CD4-positive, CD25-positive, alpha-beta regulatory T cell (primary cell): ENCODE measurements around the gene PDZD2. TPM values are rescaled to one million over a fixed set of nuclear protein-coding genes. Genes with fewer than 3 reads are reported as not detected.
A peak's percentile ranks its signal among the peaks of the same experiment; 100 is the strongest.

Experiments used
- ATAC-seq, 2 donors: fragments of 150-1000 bp; cut with Tn5 transposase; one replicate each; pipeline ENCODE4 v1.10.0; 2021; ENCODE audit warnings: low read depth in 2 of 2, moderate number of reproducible peaks in 2 of 2, moderate library complexity in 1 of 2
- DNase-seq, 3 donors: peaks; one replicate each; pipeline versions ENCODE4 v3.0.0 to v3.0.0-alpha.2; 2012 to 2022; ENCODE audit warnings: mixed read lengths in 1 of 3
- H3K27ac ChIP-seq: one replicate; pipeline ENCODE4 v1.7.0; 2013; ENCODE audit warnings: mild to moderate bottlenecking, low read length; ENCODE audit not compliant: insufficient read depth, poor library complexity, severe bottlenecking
- H3K27me3 ChIP-seq: one replicate; pipeline ENCODE4 v1.7.0; 2013; ENCODE audit warnings: low read length; ENCODE audit not compliant: control insufficient read depth, insufficient read depth
- H3K36me3 ChIP-seq: one replicate; pipeline ENCODE4 v1.7.0; 2013; ENCODE audit warnings: mild to moderate bottlenecking, low read length, moderate library complexity; ENCODE audit not compliant: control insufficient read depth, insufficient read depth
- H3K4me1 ChIP-seq: 2 replicates; pipeline ENCODE4 v1.7.0; 2013; ENCODE audit warnings: mild to moderate bottlenecking, low read length; ENCODE audit not compliant: insufficient read depth, control insufficient read depth, poor library complexity, severe bottlenecking
- H3K4me3 ChIP-seq: one replicate; pipeline ENCODE4 v1.7.0; 2013; ENCODE audit warnings: low read depth, mild to moderate bottlenecking, low read length, moderate library complexity
- H3K9me3 ChIP-seq, 2 experiments: 1 replicate in 1 of 2; 2 replicates in 1 of 2; pipeline ENCODE4 v1.7.0; 2013; ENCODE audit warnings: low read length in 2 of 2, mild to moderate bottlenecking in 1 of 2, moderate library complexity in 1 of 2; ENCODE audit not compliant: control insufficient read depth in 2 of 2
- H3K27ac Mint-ChIP-seq, 3 donors: one replicate each; pipeline ENCODE4 v1.8.0; 2020 to 2022; ENCODE audit warnings: mild to moderate bottlenecking in 3 of 3, mixed read lengths in 3 of 3, moderate library complexity in 2 of 3
- H3K27me3 Mint-ChIP-seq: one replicate; pipeline ENCODE4 v1.8.0; 2022; ENCODE audit warnings: mild to moderate bottlenecking, mixed read lengths
- H3K36me3 Mint-ChIP-seq: one replicate; pipeline ENCODE4 v1.8.0; 2020; ENCODE audit warnings: mixed read lengths
- H3K4me1 Mint-ChIP-seq, 4 donors: one replicate each; pipeline ENCODE4 v1.8.0; 2020 to 2022; ENCODE audit warnings: mixed read lengths in 4 of 4, mild to moderate bottlenecking in 1 of 4
- H3K4me3 Mint-ChIP-seq, 4 donors: one replicate each; pipeline ENCODE4 v1.8.0; 2020 to 2022; ENCODE audit warnings: mild to moderate bottlenecking in 4 of 4, mixed read lengths in 4 of 4, moderate library complexity in 3 of 4
- H3K9me3 Mint-ChIP-seq, 7 donors: one replicate each; pipeline ENCODE4 v1.8.0; 2020 to 2022; ENCODE audit warnings: mixed read lengths in 7 of 7, mild to moderate bottlenecking in 3 of 7, moderate library complexity in 2 of 7
- polyA plus RNA-seq, 4 donors: library from polyadenylated mRNA; unstranded; fragments of 300-500 nt; fragmentation: Illumina TruSeq; gene quantifications; one replicate each; pipeline ENCODE4 v1.2.3, GENCODE V29; 2021
- total RNA-seq: library from RNA; stranded (reverse); gene quantifications from one replicate; pipeline ENCODE4 v1.2.3, GENCODE V29; 2022

The PDZD2 gene
- total and polyA plus RNA-seq, 5 donors from 2014 or later, result 0.06 to 1.3 (median 0.25) TPM

DNA sequence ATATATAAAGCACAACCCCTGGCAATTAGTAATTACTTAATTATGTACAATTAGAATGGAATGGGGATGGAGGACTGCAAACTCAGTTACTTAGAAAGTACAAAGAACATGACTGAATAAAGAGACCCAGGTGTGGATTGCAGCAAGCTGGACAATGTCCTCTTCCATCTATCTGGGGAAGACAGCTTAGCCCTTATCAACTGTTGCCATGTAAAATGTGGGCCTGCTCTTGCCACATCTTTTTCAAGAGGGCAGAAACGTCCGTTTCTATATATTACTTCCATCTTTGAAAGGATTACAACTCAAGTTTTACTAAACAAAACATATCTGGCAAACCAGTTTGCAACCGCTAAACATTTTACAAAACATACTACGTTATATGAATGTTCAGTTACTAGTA, 509.0 kb downstream of the PDZD2 start:
- DNase-seq, result no peak
- Histone ChIP-seq H3K4me1 (peaks cover 31% of the 10 kb centered on the region), H3K9me3 (no peaks in the 10 kb centered on the region), H3K4me3 (no peak overlapping the region), H3K36me3 (no peaks in the 10 kb centered on the region), H3K27ac (no peak overlapping the region), H3K27me3 (no peaks in the 10 kb centered on the region)
- H3K4me3 Mint-ChIP-seq, result no peak overlapping the region
- H3K27me3 Mint-ChIP-seq, result no peaks in the 10 kb centered on the region
- peaks cover 44 to 75% (median 54%) of the 10 kb centered on the region in 4 donors for H3K4me1 Mint-ChIP-seq
- peak overlapping the region in 2 of 3 donors; percentile 3 to 36 for H3K27ac Mint-ChIP-seq
- H3K9me3 Mint-ChIP-seq, result no peaks in the 10 kb centered on the region
- H3K36me3 Mint-ChIP-seq, result peaks cover 22% of the 10 kb centered on the region
- ATAC-seq, result no peak

DNA sequence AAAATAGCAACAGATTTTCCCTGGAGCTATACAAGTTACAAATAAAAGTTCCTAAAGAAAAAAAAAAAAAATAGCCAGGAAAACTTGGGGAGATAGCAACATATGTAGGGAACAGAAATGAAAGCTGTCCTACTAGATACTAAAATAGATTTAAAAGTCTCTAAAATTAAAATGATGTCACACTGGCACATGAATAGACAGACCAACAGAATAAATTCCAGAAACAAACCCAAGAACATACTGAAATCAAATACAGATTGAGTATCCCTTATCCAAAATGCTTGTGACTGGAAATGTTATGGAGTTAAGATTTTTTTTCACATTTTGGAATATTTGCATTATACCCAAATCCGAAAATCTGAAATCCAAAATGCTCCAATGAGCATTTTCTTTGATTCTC, 511.4 kb downstream of the PDZD2 start:
- Mint-ChIP-seq H3K36me3 (peaks cover 14% of the 10 kb centered on the region), H3K4me1 (peaks cover 53 to 76% (median 64%) of the 10 kb centered on the region in 4 donors), H3K27ac (no peak overlapping the region), H3K4me3 (no peak overlapping the region), H3K27me3 (no peaks in the 10 kb centered on the region), H3K9me3 (no peaks in the 10 kb centered on the region)
- no peak overlapping the region for H3K4me3 ChIP-seq
- no peak for DNase-seq
- no peak for ATAC-seq
- no peaks in the 10 kb centered on the region for H3K9me3 ChIP-seq
- H3K36me3 ChIP-seq, result no peaks in the 10 kb centered on the region
- H3K27ac ChIP-seq, result no peak overlapping the region
- H3K27me3 ChIP-seq, result no peaks in the 10 kb centered on the region
- peaks cover 33% of the 10 kb centered on the region for H3K4me1 ChIP-seq

DNA sequence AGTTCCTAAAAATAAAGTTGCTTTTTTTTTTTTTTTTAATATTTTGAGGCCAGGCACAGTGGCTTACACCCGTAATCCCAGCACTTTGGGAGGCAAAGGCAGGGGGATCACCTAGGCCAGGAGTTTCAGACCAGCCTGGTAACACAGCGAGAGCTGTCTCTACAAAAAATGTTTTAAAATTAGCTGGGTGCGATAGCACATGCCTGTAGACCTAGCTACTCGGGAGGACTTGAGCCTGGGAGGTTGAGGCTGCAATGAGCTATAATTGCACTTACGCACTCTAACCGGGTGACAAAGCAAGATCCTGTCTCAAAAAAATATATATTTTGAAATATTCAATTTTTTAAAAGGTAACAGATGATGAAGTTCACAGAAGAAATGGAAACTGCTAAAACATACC, 512.3 kb downstream of the PDZD2 start:
- H3K36me3 Mint-ChIP-seq, result peaks cover 14% of the 10 kb centered on the region
- no peak overlapping the region for H3K27ac Mint-ChIP-seq
- H3K4me1 Mint-ChIP-seq, result peaks cover 52 to 71% (median 58%) of the 10 kb centered on the region in 4 donors
- DNase-seq (no peak), ATAC-seq (no peak)
- H3K9me3 ChIP-seq, result no peaks in the 10 kb centered on the region
- no peaks in the 10 kb centered on the region for H3K9me3 Mint-ChIP-seq
- no peaks in the 10 kb centered on the region for H3K27me3 ChIP-seq
- no peak overlapping the region for H3K4me3 Mint-ChIP-seq
- H3K27ac ChIP-seq, result no peak overlapping the region
- H3K4me3 ChIP-seq, result no peak overlapping the region
- H3K4me1 ChIP-seq, result peaks cover 33% of the 10 kb centered on the region
- H3K36me3 ChIP-seq, result peaks cover 4% of the 10 kb centered on the region
- H3K27me3 Mint-ChIP-seq, result no peaks in the 10 kb centered on the region

DNA sequence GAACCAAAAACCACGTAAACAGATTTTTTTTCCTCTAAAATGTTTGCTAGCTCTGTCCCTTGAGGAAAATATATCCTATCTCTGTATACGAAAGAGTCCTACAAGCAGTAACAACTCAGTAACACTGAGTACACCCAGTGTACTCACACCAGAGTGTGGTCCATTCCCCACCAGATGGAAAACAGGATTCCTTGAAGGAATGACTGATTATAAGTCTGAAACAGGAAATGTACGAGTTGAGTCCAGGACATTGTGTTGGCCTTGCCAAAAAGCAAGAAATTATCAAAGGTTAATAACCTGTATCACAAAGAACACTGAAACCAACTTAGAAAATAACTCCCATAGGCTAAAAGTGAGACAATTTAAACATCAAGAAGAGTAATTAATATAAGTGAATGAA, 514.8 kb downstream of the PDZD2 start:
- Mint-ChIP-seq H3K36me3 (peaks cover 8% of the 10 kb centered on the region), H3K9me3 (no peaks in the 10 kb centered on the region), H3K4me1 (peaks cover 31 to 52% (median 41%) of the 10 kb centered on the region in 4 donors), H3K27ac (peak overlapping the region in 1 of 3 donors; percentile 19), H3K27me3 (no peaks in the 10 kb centered on the region), H3K4me3 (peak overlapping the region in 1 of 4 donors; percentile 25)
- ATAC-seq (no peak), DNase-seq (no peak)
- Histone ChIP-seq H3K27ac (no peak overlapping the region), H3K9me3 (no peaks in the 10 kb centered on the region), H3K4me3 (peak overlapping the region; percentile 34), H3K27me3 (no peaks in the 10 kb centered on the region), H3K36me3 (peaks cover 8% of the 10 kb centered on the region), H3K4me1 (peaks cover 30% of the 10 kb centered on the region)

DNA sequence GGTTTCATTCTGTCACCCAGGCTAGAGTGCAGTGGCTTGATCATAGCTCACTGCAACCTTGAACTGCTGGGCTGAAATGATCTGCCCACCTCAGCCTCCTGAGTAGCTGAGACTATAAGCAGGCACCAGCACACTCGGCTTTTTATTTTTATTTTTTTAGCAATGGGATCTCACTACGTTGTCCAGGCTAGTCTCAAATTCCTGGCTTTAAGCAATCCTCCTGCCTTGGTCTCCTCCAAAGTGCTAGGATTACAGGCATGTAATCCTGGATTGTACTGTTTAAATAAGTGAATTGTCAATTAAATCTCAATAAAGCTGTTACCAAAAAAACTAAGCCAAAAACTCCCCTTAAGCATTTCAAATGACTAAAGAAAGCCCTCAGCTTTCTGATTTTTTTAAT, 516.3 kb downstream of the PDZD2 start:
- H3K27me3 ChIP-seq, result no peaks in the 10 kb centered on the region
- no peaks in the 10 kb centered on the region for H3K9me3 Mint-ChIP-seq
- no peak for ATAC-seq
- no peak overlapping the region for H3K27ac Mint-ChIP-seq
- no peak overlapping the region for H3K4me3 Mint-ChIP-seq
- H3K36me3 Mint-ChIP-seq, result peaks cover 4% of the 10 kb centered on the region
- no peak overlapping the region for H3K27ac ChIP-seq
- no peak overlapping the region for H3K4me3 ChIP-seq
- H3K4me1 Mint-ChIP-seq, result peaks cover 22 to 40% (median 38%) of the 10 kb centered on the region in 4 donors
- DNase-seq, result no peak
- H3K4me1 ChIP-seq, result peaks cover 35% of the 10 kb centered on the region
- no peaks in the 10 kb centered on the region for H3K9me3 ChIP-seq
- H3K36me3 ChIP-seq, result peaks cover 8% of the 10 kb centered on the region
- H3K27me3 Mint-ChIP-seq, result no peaks in the 10 kb centered on the region

DNA sequence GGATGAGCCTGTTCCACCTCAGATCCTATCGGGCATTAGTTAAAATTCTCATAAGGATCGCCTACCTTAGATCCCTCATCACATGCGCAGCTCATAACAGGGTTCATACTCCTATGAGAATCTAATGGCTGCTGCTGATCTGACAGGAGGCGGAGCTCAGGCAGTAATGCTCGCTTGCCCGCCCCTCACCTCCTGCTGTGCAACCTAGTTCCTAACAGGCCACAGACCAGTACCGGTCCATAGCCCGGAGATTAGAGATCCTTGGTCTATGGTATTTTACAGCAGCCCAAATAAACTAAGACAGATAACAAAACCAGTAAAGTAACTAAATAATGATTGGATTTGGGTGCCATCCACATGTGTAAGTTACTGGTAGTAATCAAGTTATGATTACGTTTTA, 517.7 kb downstream of the PDZD2 start:
- Histone ChIP-seq H3K4me3 (peak overlapping the region; percentile 9), H3K4me1 (peaks cover 32% of the 10 kb centered on the region), H3K9me3 (no peaks in the 10 kb centered on the region), H3K27ac (no peak overlapping the region), H3K36me3 (peaks cover 8% of the 10 kb centered on the region), H3K27me3 (no peaks in the 10 kb centered on the region)
- ATAC-seq (no peak), DNase-seq (no peak)
- H3K4me1 Mint-ChIP-seq, result peaks cover 21 to 46% (median 42%) of the 10 kb centered on the region in 4 donors
- H3K27ac Mint-ChIP-seq, result peak overlapping the region in 1 of 3 donors; percentile 60
- H3K36me3 Mint-ChIP-seq, result peaks cover 9% of the 10 kb centered on the region
- no peaks in the 10 kb centered on the region for H3K27me3 Mint-ChIP-seq
- no peak overlapping the region for H3K4me3 Mint-ChIP-seq
- H3K9me3 Mint-ChIP-seq, result no peaks in the 10 kb centered on the region

DNA sequence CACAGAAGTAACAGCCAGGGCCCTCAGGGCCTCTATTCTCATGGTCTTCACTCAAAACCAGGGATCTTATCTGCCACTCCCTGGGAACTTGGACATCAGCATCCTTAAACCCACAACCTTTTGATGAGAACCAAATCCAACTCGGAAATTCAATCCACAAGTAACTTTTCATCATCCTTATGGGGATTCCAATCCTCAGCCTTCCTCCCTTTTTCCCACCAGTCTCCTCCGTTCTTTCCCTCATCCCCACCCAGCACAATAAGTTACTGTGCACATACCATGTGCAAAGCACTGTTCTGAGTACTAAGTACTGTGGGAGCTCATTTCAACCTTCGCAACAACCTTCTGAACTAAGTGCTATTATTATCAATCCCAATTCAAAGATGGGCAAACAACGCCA, 518.1 kb downstream of the PDZD2 start:
- Histone ChIP-seq H3K27me3 (no peaks in the 10 kb centered on the region), H3K27ac (no peak overlapping the region), H3K4me1 (peaks cover 32% of the 10 kb centered on the region), H3K4me3 (peak overlapping the region; percentile 9), H3K9me3 (no peaks in the 10 kb centered on the region), H3K36me3 (peaks cover 8% of the 10 kb centered on the region)
- ATAC-seq, result no peak
- Mint-ChIP-seq H3K9me3 (no peaks in the 10 kb centered on the region), H3K36me3 (peaks cover 6% of the 10 kb centered on the region), H3K4me1 (peaks cover 17 to 43% (median 39%) of the 10 kb centered on the region in 4 donors), H3K27me3 (no peaks in the 10 kb centered on the region), H3K27ac (no peak overlapping the region), H3K4me3 (no peak overlapping the region)
- no peak for DNase-seq

DNA sequence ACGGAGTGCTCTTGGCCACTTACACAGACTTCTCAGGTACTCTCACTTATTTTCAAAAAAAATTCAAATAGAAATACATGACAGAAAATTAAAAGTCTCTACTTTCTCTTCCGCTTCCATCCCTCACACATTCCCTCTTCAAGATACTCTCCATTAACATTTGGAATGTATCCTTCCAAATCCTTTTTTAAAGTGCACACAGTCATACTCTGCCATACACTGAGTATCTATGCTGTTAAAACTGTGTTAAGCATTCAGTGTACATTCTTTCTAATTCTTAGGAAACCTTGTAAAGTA, 519.7 kb downstream of the PDZD2 start:
- no peak overlapping the region for H3K4me3 ChIP-seq
- H3K4me1 ChIP-seq, result peaks cover 38% of the 10 kb centered on the region
- ATAC-seq (no peak), DNase-seq (no peak)
- no peaks in the 10 kb centered on the region for H3K27me3 Mint-ChIP-seq
- peaks cover 8% of the 10 kb centered on the region for H3K36me3 ChIP-seq
- no peak overlapping the region for H3K4me3 Mint-ChIP-seq
- peaks cover 10 to 40% (median 34%) of the 10 kb centered on the region in 4 donors for H3K4me1 Mint-ChIP-seq
- H3K27me3 ChIP-seq, result no peaks in the 10 kb centered on the region
- no peaks in the 10 kb centered on the region for H3K9me3 Mint-ChIP-seq
- no peak overlapping the region for H3K27ac Mint-ChIP-seq
- peaks cover 6% of the 10 kb centered on the region for H3K36me3 Mint-ChIP-seq
- no peak overlapping the region for H3K27ac ChIP-seq
- H3K9me3 ChIP-seq, result no peaks in the 10 kb centered on the region
